ENCODE data around the gene RBM5.

The RBM5 gene

DNA sequence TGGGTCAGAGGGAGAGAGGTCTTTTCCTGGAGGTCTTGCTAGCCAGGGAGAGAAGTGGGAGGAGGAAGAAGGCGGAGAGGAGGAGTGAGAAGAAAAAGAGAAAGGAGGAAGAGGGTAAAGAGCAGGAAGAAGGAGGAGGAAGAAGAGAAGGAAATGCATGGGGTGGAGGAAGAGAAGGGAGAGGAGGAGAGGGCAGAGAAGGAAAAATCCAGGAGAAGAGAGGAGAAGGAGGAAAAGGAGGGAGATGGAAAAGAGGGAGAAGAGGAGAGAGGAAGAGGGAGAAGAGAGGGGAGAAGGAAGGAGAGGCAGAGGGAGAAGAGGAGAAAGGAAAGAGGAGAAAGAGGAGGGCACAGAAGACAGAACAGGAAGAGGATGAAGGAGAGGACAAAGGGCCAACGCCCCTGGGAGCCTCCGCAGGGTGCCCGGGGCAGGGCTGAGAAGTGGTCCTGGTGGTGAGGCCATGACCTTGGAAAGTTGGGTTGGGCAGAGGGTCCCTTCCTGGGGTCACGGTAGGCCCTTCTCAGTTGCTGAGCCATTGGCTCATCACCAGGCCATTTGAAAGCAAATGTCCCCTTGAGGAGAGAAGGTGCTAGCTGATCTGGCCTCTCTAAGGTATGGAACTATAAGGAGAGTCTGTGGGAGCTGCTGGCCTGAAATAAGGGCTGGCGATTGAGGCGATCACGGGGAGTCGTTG, 65.2 kb downstream of the RBM5 start:
- Mint-ChIP-seq H3K4me3 (peak overlapping the region; percentile 84 to 85), H3K27ac (peak overlapping the region in 1 of 2 donors; percentile 75), H3K9me3 (no peaks in the 10 kb centered on the region), H3K4me1 (ENCODE audit: low read depth in 2 of 2) (peaks cover 12 to 14% of the 10 kb centered on the region in 2 donors), H3K27me3 (peaks cover 35 to 65% of the 10 kb centered on the region in 2 donors), H3K36me3 (ENCODE audit: insufficient read depth) (no peaks in the 10 kb centered on the region)
- ATAC-seq (replicated peaks): no peak
- no peak for DNase-seq

- Mint-ChIP-seq H3K9me3 (no peaks in the 10 kb centered on the region), H3K36me3 (ENCODE audit: insufficient read depth) (no peaks in the 10 kb centered on the region), H3K4me1 (ENCODE audit: low read depth in 2 of 2) (peaks cover 12 to 14% of the 10 kb centered on the region in 2 donors), H3K27ac (peak overlapping the region in 1 of 2 donors; percentile 75), H3K4me3 (peak overlapping the region; percentile 84 to 85), H3K27me3 (peaks cover 35 to 70% of the 10 kb centered on the region in 2 donors)
- no peak for ATAC-seq (replicated peaks)
- DNase-seq: no peak
These were observed 65.7 kb downstream of the RBM5 start for GRCh38 chr3:50154476-50154839.

GRCh38 chr3:50154840-50155490, 66.2 kb downstream of the RBM5 start, which contains the start of gene SEMA3F:
Gene SEMA3F (plus strand): TSS chr3:50155324. CDS start chr3:50159623, 4,299 bp downstream.
- Mint-ChIP-seq H3K4me1 (ENCODE audit: low read depth in 2 of 2) (peaks cover 12 to 14% of the 10 kb centered on the region in 2 donors), H3K36me3 (ENCODE audit: insufficient read depth) (no peaks in the 10 kb centered on the region), H3K9me3 (no peaks in the 10 kb centered on the region)

GRCh38 chr3:50155491-50155878, 66.8 kb downstream of the RBM5 start:
- no peak for DNase-seq
- Mint-ChIP-seq H3K9me3 (no peaks in the 10 kb centered on the region), H3K27ac (no peak overlapping the region), H3K36me3 (ENCODE audit: insufficient read depth) (no peaks in the 10 kb centered on the region), H3K4me1 (ENCODE audit: low read depth in 2 of 2) (peaks cover 12 to 14% of the 10 kb centered on the region in 2 donors), H3K4me3 (peak overlapping the region; percentile 68 to 81), H3K27me3 (peaks cover 35 to 66% of the 10 kb centered on the region in 2 donors)
- no peak for ATAC-seq (replicated peaks)

More at GRCh38 chr3:50154840-50155490, 66.2 kb downstream of the RBM5 start, which contains the start of gene SEMA3F:
- H3K27me3 Mint-ChIP-seq: peaks cover 35 to 71% of the 10 kb centered on the region in 2 donors
- DNase-seq (peak; percentile 42 to 58 (median 42)), ATAC-seq (replicated peaks) (peak; percentile 90)
- peak within 1 kb of the TSS in 1 of 2 donors; percentile 75 for H3K27ac Mint-ChIP-seq
- peak within 1 kb of the TSS; percentile 84 to 85 for H3K4me3 Mint-ChIP-seq

DNA sequence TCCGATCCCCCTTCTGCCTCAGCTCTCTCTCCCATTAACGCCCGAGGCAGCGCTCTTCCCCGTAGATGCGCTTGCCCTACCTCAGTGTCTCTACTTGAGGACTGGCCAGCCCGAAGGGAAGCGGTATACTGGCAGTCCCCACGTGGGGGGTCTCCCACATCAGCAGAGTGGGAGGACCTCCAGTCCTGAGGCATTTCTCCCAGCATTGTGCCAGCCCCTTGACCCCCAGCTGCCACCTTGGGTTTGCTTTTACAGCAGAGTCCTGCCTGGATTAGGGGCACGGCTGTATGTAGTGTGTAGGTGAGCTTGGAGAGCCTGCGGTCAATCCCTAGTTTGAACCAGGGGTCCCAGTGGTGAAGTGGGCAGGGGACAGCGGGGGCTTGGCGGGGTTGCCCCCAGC, 67.2 kb downstream of the RBM5 start:
- Mint-ChIP-seq H3K27ac (no peak overlapping the region), H3K27me3 (peaks cover 35 to 62% of the 10 kb centered on the region in 2 donors), H3K9me3 (no peaks in the 10 kb centered on the region), H3K4me1 (ENCODE audit: low read depth in 2 of 2) (peaks cover 12 to 14% of the 10 kb centered on the region in 2 donors), H3K36me3 (ENCODE audit: insufficient read depth) (no peaks in the 10 kb centered on the region), H3K4me3 (peak overlapping the region; percentile 68 to 81)
- no peak for ATAC-seq (replicated peaks)
- DNase-seq: no peak

DNA sequence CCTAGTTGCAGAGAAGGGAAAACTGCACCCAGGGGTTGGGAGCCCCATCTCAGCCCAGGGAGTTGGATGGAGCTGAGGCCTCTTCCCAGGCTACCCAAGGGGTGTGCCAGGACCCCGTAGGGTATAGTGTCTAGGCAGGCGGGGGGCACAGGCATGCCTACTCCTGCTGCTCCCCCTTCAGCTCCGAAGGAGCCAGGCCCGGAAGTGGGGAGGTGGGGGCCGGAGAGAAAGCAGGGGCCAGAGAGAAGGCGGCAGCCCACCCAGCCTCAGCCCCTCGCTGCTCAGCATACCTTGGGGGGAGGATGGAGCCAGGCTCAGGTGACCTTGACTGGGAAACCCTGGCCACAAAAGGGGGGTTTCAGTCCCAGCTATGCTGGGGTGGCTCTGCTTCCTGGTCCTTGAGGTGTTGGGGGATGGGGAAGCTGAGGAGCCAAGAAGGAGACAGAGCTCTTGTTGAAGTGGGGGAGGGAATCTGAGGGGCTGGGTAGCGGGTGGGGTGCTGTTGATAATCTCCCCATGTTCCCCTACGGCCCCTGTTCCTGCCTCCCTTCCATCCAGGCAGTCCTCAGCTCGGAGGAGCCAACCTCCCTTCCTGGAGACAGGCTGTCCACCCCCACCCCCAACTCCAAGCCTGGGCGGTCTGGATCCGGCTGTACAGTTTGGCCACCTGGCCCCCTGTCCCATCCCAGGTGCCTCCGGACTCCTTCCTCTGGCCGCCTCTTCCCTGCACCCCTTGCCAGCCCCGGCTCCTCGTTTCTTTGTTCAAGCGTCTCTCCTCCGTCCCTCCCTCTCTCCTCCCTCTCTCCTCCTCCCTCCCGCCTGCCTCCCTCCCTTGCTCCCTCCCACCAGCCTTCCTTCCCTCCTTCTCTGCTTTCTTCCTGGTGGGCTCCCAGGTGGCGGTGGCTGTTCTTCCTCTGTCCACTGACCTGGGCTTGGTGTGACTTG, 68.1 kb downstream of the RBM5 start:
- ATAC-seq (replicated peaks): no peak
- Mint-ChIP-seq H3K27ac (no peak overlapping the region), H3K4me1 (ENCODE audit: low read depth in 2 of 2) (peaks cover 12 to 14% of the 10 kb centered on the region in 2 donors), H3K4me3 (peak overlapping the region; percentile 47 to 68), H3K9me3 (no peaks in the 10 kb centered on the region), H3K36me3 (ENCODE audit: insufficient read depth) (no peaks in the 10 kb centered on the region), H3K27me3 (peaks cover 35 to 60% of the 10 kb centered on the region in 2 donors)
- no peak for DNase-seq

DNA sequence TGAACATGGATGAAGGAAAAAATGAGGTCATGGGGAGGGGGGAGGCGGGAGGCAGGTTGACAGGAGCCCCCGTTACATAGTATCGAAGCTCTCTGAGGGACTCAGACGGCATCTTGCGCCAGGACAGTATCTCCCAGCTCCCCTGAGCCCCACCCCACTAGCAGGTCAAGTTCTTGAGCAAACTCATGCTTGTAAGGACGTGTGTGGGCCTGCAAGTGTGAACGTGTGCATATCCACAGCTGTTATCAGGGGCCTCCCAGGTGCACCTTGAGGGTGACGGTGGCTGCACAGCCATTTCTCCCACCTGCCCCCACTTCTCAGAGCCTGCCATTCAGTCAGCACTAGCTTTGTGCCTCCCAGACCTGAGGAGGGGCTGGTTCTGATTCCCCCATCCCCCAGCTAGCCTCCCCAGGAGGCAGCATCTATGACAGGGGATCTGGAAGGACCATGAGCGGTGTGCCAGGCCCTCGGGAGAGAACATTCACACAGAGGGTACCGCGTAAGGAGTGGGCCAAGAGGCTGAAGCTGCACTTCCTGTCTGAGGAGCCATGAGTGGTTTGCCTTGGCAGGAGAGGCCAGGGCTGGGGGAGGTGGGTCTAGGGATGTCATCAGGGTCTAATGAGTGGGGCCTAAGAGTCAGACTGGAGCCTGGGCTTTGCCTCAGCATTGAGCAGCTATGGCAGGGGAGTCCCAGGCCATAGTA, 69.3 kb downstream of the RBM5 start:
- no peak for ATAC-seq (replicated peaks)
- DNase-seq: no peak
- Mint-ChIP-seq H3K4me3 (no peak overlapping the region), H3K27ac (no peak overlapping the region), H3K9me3 (no peaks in the 10 kb centered on the region), H3K4me1 (ENCODE audit: low read depth in 2 of 2) (peaks cover 12 to 14% of the 10 kb centered on the region in 2 donors), H3K27me3 (peaks cover 34 to 58% of the 10 kb centered on the region in 2 donors), H3K36me3 (ENCODE audit: insufficient read depth) (no peaks in the 10 kb centered on the region)

DNA sequence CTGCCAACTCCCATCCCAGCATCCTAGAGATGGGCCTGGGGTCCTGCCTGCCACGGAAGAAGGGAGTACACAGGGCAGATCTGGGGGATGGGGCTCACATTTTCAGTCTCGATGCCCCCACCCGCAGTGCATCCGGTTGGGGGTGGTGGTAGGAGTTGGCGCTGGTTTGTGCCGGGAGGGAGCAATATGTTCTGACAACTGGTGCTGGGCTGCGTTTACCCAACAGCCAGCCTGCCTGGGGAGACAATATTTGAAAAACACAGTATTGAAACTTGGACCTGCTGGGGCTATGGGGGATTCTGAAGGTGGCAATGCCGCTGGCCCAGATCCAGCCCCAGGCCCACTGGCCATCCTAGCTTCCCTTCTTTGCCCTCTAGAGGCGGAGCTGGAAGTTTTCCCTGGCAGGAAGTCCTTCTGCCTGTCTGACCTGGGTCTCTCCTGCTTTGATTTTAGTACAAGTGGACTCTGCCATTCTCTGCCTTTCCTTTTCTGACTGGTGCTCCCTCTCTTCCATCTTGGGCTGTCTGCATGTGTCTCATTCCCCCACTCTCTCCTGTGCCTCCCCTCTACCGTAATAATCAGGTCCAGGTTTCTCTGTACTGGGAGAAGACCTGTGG, 69.9 kb downstream of the RBM5 start:
- DNase-seq (no peak), ATAC-seq (replicated peaks) (no peak)
- Mint-ChIP-seq H3K4me3 (no peak overlapping the region), H3K9me3 (no peaks in the 10 kb centered on the region), H3K36me3 (ENCODE audit: insufficient read depth) (no peaks in the 10 kb centered on the region), H3K4me1 (ENCODE audit: low read depth in 2 of 2) (peaks cover 11 to 14% of the 10 kb centered on the region in 2 donors), H3K27ac (no peak overlapping the region), H3K27me3 (peaks cover 27 to 51% of the 10 kb centered on the region in 2 donors)

GRCh38 chr3:50160561-50160983, 71.9 kb downstream of the RBM5 start:
- DNase-seq: no peak
- H3K27me3 Mint-ChIP-seq: peaks cover 19 to 49% of the 10 kb centered on the region in 2 donors
- peaks cover 5 to 7% of the 10 kb centered on the region in 2 donors for H3K4me1 Mint-ChIP-seq (ENCODE audit: low read depth in 2 of 2)
- no peaks in the 10 kb centered on the region for H3K36me3 Mint-ChIP-seq (ENCODE audit: insufficient read depth)
- no peak overlapping the region for H3K27ac Mint-ChIP-seq
- H3K4me3 Mint-ChIP-seq: no peak overlapping the region
- ATAC-seq (replicated peaks): no peak
- H3K9me3 Mint-ChIP-seq: no peaks in the 10 kb centered on the region

DNA sequence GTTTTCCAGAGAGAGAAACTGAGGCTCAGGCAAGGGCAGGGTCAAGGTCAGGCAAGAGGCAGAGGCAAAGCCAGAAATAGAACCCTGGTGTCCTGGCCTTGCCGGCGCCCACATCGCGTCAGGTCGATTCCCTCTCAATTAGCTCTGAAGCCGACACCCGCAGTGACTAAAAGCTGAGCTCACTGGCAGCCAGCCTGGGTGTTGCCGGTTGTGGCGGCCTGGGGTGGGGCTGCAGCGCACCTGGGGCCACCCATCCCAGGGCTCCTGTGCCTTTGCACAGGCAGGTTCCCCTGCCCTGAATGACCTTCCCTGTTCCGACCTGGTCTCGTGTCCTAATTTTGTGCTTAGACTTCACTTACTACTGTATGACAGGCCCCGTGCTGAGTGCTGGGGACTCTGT, 72.6 kb downstream of the RBM5 start:
- Mint-ChIP-seq H3K9me3 (no peaks in the 10 kb centered on the region), H3K27ac (no peak overlapping the region)
- ATAC-seq (replicated peaks): no peak

GRCh38 chr3:50162034-50162883, 73.5 kb downstream of the RBM5 start:
- Mint-ChIP-seq H3K4me1 (ENCODE audit: low read depth in 2 of 2) (no peaks in the 10 kb centered on the region), H3K27ac (no peak overlapping the region), H3K9me3 (no peaks in the 10 kb centered on the region), H3K27me3 (peaks cover 5 to 32% of the 10 kb centered on the region in 2 donors), H3K36me3 (ENCODE audit: insufficient read depth) (no peaks in the 10 kb centered on the region), H3K4me3 (no peak overlapping the region)
- no peak for ATAC-seq (replicated peaks)
- no peak for DNase-seq

More for the DNA sequence above, 72.6 kb downstream of the RBM5 start:
- H3K36me3 Mint-ChIP-seq (ENCODE audit: insufficient read depth): no peaks in the 10 kb centered on the region
- peaks cover 11 to 41% of the 10 kb centered on the region in 2 donors for H3K27me3 Mint-ChIP-seq
- DNase-seq: no peak
- H3K4me1 Mint-ChIP-seq (ENCODE audit: low read depth in 2 of 2): no peaks in the 10 kb centered on the region
- no peak overlapping the region for H3K4me3 Mint-ChIP-seq

Measured in effector memory CD8-positive, alpha-beta T cell (primary cell).